Stimulated activated CD8-positive, alpha-beta memory T cell treated with anti-CD3 and anti-CD28 coated beads, Interleukin-12 subunit alpha, Interleukin-12 subunit beta, amount 100 ng/mL, for 1 hour (primary cell): ENCODE results near the gene LRRC47.
"Not testable (repeated sequence)": the region's sequence is repeated elsewhere in the genome, so short reads cannot be mapped to it uniquely, and the experiment has no call there.

Experiments
- DNase-seq: peaks from one replicate; pipeline ENCODE4 v3.0.0-alpha.2; 2020; ENCODE audit warnings: low read depth

The LRRC47 gene

GRCh38 chr1:3772027-3772714 lies 24.1 kb downstream of the LRRC47 start:
- DNase-seq: peak; percentile 74

- DNase-seq: no peak
These were observed 24.9 kb downstream of the LRRC47 start for GRCh38 chr1:3771108-3772026.

GRCh38 chr1:3770047-3770765 lies 26.1 kb downstream of the LRRC47 start:
- no peak for DNase-seq

- no peak for DNase-seq
These were observed 27.4 kb downstream of the LRRC47 start for GRCh38 chr1:3768811-3769390.

- no peak for DNase-seq
These were observed 28.9 kb downstream of the LRRC47 start for GRCh38 chr1:3767328-3767925.

- DNase-seq: no peak
These were observed 32.8 kb downstream of the LRRC47 start for GRCh38 chr1:3763351-3764125.

GRCh38 chr1:3762873-3763228 lies 33.4 kb downstream of the LRRC47 start:
- no peak for DNase-seq

GRCh38 chr1:3762151-3762872 lies 34.0 kb downstream of the LRRC47 start:
- no peak for DNase-seq

GRCh38 chr1:3761296-3762010 lies 34.8 kb downstream of the LRRC47 start:
- no peak for DNase-seq

- no peak for DNase-seq
These were observed 36.5 kb downstream of the LRRC47 start for GRCh38 chr1:3759796-3760195.

GRCh38 chr1:3759164-3759563 lies 37.1 kb downstream of the LRRC47 start:
- no peak for DNase-seq

GRCh38 chr1:3756394-3756793 lies 39.9 kb downstream of the LRRC47 start:
- no peak for DNase-seq

GRCh38 chr1:3753656-3754454 lies 42.4 kb downstream of the LRRC47 start:
- DNase-seq: no peak

- no peak for DNase-seq
These were observed 43.8 kb downstream of the LRRC47 start, which contains the start of gene CCDC27 for GRCh38 chr1:3752400-3752945. Gene CCDC27 (plus strand): TSS chr1:3752450. CDS start chr1:3752482, 32 bp downstream.

GRCh38 chr1:3750741-3751140 lies 45.6 kb downstream of the LRRC47 start:
- no peak for DNase-seq

GRCh38 chr1:3749512-3749911 lies 46.8 kb downstream of the LRRC47 start:
- DNase-seq: no peak

GRCh38 chr1:3748316-3748900 lies 47.9 kb downstream of the LRRC47 start:
- not testable (repeated sequence) for DNase-seq

- DNase-seq: no peak
These were observed 48.4 kb downstream of the LRRC47 start for GRCh38 chr1:3747903-3748302.
